Measurements from ENCODE around the gene HDLBP. TPM values are rescaled to one million over a fixed set of nuclear protein-coding genes. Genes with fewer than 3 reads are reported as not detected.

HDLBP gene
- total and polyA plus RNA-seq, 10 of the 15 experiments (the other 5 are each of a cell fraction or from before 2014, with no cell fraction given) = 19.5 to 383 (median 249) TPM

DNA sequence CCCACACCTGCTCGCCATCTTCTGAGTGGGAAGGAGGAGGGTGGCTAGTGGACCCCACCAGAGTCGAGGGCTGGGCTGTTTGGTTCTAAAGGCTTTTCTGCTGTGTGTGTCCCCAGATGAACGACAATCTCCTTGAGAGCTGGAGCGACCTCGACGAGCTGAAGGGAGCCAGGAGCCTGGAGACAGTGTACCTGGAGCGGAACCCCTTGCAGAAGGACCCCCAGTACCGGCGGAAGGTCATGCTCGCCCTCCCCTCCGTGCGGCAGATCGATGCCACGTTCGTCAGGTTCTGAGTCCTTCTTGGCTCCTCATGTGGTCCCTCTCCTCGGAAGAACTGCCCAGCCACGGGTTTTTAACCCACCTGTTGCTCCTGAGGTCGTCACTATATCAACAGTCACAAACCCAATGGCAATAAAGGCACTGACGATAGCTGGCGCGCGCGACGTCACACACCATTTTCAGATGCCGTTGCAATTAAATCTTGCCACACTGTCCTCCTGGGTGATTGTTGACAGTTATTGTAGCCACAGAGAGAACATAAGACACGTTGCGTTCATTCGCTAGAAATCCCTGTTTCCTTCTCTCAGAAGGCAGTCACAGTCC lies 132.8 kb downstream of the HDLBP start (continued):
- no peak for TF ChIP-seq MXI1 (IDR thresholded peaks at IDR 0.05; ENCODE audit: low read depth, low read length)

DNA sequence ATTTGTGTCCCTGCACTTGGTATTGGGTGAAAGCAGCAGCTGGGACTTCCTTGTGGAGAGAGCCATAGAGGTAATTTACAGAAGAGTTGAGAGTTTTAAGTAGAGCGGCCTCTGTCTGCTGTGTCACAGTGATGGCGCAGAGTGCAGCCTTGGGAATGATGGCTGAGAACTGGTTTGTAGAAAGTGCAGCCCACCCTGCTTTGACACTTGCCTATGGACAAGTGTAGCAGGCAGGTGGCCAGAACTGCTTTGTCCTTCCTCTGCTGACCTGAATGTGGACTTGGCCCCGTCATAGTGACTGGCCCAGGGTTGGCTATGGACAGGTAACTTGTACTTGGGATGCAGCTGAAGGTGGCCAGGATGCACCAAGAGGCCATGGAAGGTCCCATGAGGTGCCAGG lies 133.3 kb downstream of the HDLBP start:
- no peaks in the 10 kb centered on the region for H3K79me2 ChIP-seq (ENCODE audit: control insufficient read depth, insufficient read depth, low read length)
- in situ Hi-C loops (cut with MboI) = no loop called here
- H2AFZ ChIP-seq (ENCODE audit: control insufficient read depth, low read depth, low read length) = no peak overlapping the region
- FAIRE-seq = no peak
- BruUV-seq (replicated peaks) = no TSS peak
- ChIA-PET CTCF (no interaction called here), RAD21 (ENCODE audit: unreplicated experiment) (no interaction called here), SMC1A (ENCODE audit: uncharacterized antibody, unreplicated experiment) (no interaction called here), POLR2A (interaction anchor here (0.7 kb wide), 1 partner anchor 1666 kb away, joined by 3 read pairs; no protein-coding TSS in a partner anchor)
- intact Hi-C loops (cut with micrococcal nuclease; ENCODE audit: unreplicated experiment) = no loop called here
- H3K27me3 ChIP-seq (replicated peaks in 1 of 2; ENCODE audit: control insufficient read depth in 2 of 2, insufficient read depth in 2 of 2, low read length in 1 of 2) = no peaks in the 10 kb centered on the region
- H3K9ac ChIP-seq (ENCODE audit: control insufficient read depth, insufficient read depth, low read length) = no peak overlapping the region
- peaks cover 0 to 1% of the 10 kb centered on the region in 2 experiments; a peak in 1 of 4 replicates for H3K36me3 ChIP-seq (ENCODE audit: control insufficient read depth in 2 of 2, insufficient read depth in 2 of 2, low read length in 1 of 2)
- H3K4me1 ChIP-seq (ENCODE audit: control insufficient read depth, insufficient read depth, low read length) = no peaks in the 10 kb centered on the region
- H3K4me3 ChIP-seq = no peak overlapping the region
- no peak overlapping the region for H3K27ac ChIP-seq (ENCODE audit: control insufficient read depth, insufficient read depth)
- no peak for DNase-seq (ENCODE audit: low read depth, low spot score)
- H4K20me1 ChIP-seq (ENCODE audit: control insufficient read depth, insufficient read depth) = no peaks in the 10 kb centered on the region
- WGBS (ENCODE audit: insufficient coverage, insufficient replicate concordance, low lambda C conversion rate, missing lambda C conversion rate) = 96% methylated on average over 3 of the region's 3 CpGs
- H3K4me2 ChIP-seq (ENCODE audit: control insufficient read depth, insufficient read depth) = no peak overlapping the region
- ATAC-seq = no peak
- H3K9me3 ChIP-seq (replicated peaks; ENCODE audit: control insufficient read depth, insufficient read depth, low read length) = no peaks in the 10 kb centered on the region
- TF ChIP-seq SIN3A (IDR thresholded peaks at IDR 0.05; ENCODE audit: low read depth, low read length) (no peak), TCF7 (IDR thresholded peaks at IDR 0.05; ENCODE audit: borderline replicate concordance) (no peak), MYB (IDR thresholded peaks at IDR 0.05; ENCODE audit: borderline replicate concordance, low read depth, low read length) (no peak), CREB1 (IDR thresholded peaks at IDR 0.05; ENCODE audit: low read depth) (no peak), RBBP5 (conservative IDR thresholded peaks at IDR 0.05) (no peak), KAT2A (conservative IDR thresholded peaks at IDR 0.05; ENCODE audit: control insufficient read depth, low read depth, low read length) (no peak), EZH2 (IDR thresholded peaks at IDR 0.05; ENCODE audit: borderline replicate concordance, control insufficient read depth, low read depth, low read length) (no peak), PML (IDR thresholded peaks at IDR 0.05; ENCODE audit: low read length) (no peak), ZNF207 (IDR thresholded peaks at IDR 0.05; ENCODE audit: borderline replicate concordance) (no peak), RCOR1 (conservative IDR thresholded peaks at IDR 0.05; ENCODE audit: low read depth, low read length) (no peak), YY1 (IDR thresholded peaks at IDR 0.05; ENCODE audit: low read depth, low read length) (no peak), RUNX3 (IDR thresholded peaks at IDR 0.05; ENCODE audit: low read length) (no peak), KLF5 (IDR thresholded peaks at IDR 0.05; ENCODE audit: partially characterized antibody) (no peak)
- TF ChIP-seq, protein P1, sequence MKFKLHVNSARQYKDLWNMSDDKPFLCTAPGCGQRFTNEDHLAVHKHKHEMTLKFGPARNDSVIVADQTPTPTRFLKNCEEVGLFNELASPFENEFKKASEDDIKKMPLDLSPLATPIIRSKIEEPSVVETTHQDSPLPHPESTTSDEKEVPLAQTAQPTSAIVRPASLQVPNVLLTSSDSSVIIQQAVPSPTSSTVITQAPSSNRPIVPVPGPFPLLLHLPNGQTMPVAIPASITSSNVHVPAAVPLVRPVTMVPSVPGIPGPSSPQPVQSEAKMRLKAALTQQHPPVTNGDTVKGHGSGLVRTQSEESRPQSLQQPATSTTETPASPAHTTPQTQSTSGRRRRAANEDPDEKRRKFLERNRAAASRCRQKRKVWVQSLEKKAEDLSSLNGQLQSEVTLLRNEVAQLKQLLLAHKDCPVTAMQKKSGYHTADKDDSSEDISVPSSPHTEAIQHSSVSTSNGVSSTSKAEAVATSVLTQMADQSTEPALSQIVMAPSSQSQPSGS (IDR thresholded peaks at IDR 0.05; ENCODE audit: low read length) = no peak
- TF ChIP-seq, protein P2, sequence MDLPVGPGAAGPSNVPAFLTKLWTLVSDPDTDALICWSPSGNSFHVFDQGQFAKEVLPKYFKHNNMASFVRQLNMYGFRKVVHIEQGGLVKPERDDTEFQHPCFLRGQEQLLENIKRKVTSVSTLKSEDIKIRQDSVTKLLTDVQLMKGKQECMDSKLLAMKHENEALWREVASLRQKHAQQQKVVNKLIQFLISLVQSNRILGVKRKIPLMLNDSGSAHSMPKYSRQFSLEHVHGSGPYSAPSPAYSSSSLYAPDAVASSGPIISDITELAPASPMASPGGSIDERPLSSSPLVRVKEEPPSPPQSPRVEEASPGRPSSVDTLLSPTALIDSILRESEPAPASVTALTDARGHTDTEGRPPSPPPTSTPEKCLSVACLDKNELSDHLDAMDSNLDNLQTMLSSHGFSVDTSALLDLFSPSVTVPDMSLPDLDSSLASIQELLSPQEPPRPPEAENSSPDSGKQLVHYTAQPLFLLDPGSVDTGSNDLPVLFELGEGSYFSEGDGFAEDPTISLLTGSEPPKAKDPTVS (IDR thresholded peaks at IDR 0.05; ENCODE audit: low read depth, low read length) = no peak
- TF ChIP-seq, protein P3, sequence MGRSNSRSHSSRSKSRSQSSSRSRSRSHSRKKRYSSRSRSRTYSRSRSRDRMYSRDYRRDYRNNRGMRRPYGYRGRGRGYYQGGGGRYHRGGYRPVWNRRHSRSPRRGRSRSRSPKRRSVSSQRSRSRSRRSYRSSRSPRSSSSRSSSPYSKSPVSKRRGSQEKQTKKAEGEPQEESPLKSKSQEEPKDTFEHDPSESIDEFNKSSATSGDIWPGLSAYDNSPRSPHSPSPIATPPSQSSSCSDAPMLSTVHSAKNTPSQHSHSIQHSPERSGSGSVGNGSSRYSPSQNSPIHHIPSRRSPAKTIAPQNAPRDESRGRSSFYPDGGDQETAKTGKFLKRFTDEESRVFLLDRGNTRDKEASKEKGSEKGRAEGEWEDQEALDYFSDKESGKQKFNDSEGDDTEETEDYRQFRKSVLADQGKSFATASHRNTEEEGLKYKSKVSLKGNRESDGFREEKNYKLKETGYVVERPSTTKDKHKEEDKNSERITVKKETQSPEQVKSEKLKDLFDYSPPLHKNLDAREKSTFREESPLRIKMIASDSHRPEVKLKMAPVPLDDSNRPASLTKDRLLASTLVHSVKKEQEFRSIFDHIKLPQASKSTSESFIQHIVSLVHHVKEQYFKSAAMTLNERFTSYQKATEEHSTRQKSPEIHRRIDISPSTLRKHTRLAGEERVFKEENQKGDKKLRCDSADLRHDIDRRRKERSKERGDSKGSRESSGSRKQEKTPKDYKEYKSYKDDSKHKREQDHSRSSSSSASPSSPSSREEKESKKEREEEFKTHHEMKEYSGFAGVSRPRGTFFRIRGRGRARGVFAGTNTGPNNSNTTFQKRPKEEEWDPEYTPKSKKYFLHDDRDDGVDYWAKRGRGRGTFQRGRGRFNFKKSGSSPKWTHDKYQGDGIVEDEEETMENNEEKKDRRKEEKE (IDR thresholded peaks at IDR 0.05) = no peak

All from GM12878 (cell line).